ENCODE measurements around the gene EPM2A.
A peak's percentile ranks its signal among the peaks of the same experiment; 100 is the strongest.
"Not testable (repeated sequence)": the region's sequence is repeated elsewhere in the genome, so short reads cannot be mapped to it uniquely, and the experiment has no call there.

EPM2A gene

DNA sequence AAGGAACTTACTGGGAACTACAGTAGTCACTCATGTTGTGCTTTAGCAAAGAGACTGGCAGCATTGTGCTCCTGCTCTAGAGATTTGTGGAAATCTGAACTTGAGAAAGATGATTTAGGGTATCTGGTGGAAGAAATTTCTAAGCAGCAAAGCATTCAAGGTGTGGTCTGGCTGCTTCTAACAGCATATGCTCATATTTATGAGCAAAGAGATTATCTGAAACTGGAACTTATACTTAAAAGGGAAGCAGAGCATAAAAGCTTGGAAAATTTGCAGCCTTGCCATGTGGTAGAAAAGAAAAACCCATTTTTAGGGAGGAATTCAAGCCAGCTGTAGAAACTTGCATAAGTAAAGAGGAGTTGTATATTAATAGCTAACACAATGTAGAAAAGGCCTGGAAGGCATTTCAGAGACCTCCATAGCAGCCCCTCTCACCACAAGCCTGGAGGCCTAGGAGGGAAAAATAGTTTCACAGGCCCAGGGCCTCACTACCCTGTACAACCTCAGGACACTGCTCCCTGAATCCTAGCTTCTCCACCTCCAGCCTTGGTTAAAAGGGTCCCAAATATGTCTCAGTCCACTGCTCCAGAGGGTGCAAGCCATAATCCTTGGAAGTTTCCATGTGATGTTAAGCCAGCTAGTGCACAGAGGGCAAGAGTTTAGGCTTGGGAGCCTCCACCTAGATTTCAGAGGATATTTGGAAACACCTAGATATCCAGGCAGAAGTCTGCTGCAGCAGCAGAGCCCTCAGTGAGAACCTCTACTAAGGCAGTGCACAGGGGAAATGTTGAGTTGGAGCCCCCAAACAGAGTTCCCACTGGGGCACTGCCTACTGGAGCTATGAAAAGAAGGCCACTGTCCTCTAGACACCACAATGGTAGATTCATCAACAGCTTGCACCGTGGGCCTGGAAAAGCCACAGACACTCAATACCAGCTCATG lies 6.6 kb downstream of the EPM2A start:
- no peak for DNase-seq

DNA sequence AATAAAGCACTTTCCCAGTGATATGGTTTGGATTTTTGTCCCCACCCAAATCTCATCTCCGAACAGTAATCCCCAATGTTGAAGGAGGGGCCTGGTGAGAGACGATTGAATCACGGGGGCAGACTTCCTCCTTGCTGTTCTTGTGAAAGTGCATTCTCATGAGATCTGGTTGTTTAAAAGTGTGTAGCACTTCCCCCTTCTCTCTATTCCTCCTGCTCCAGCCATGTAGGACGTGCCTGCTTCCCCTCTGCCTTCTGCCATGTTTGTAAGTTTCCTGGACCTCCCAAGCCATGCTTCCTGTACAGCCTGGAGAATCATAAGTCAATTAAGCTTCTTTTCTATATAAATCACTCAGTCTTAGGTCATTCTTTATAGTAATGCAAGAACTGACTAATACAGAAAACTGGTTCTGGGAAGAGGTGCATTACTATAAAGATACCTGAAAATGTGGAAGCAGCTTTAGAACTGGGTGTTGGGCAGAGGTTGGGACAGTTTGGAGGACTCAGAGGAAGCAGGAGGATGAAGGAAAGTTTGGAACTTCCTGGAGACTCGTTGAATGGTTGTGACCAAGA lies 7.4 kb downstream of the EPM2A start:
- peak; percentile 16 for DNase-seq

DNA sequence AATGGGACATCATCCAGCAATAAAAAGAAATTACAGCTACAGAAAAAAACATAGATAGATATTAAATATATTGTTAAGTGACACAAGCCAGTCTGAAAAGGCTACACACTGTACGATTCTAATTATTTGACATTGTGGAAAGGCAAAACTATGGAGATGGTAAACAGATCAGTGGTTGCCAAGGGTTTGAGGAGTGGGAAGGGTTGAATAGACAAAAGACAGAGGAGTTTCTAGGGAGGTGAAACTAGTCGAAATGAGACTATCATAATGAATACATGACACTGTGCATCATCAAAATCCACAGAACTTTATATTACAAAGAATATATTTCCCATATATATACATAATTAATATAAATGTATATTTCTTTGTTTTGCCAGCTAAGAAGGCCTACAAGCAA lies 9.8 kb downstream of the EPM2A start:
- DNase-seq = no peak

DNA sequence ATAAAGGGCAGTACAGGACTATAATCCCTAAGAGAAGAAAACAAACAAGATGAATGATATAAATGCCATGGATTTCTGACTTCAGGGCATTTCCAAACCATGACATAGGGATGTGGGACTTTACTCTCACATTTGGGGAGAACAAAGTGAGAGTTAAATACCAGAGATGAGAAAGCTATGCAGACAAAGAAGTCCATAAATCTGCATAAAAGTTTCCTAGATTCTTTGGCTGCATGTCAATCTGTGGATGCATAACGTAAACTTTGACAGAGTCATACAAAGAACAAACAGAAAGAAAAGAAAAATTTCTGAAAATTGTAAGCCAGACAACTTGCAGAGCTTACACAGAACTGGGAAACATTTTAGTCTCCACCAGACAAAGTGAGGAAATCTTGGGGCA lies 11.7 kb downstream of the EPM2A start:
- no peak for DNase-seq

DNA sequence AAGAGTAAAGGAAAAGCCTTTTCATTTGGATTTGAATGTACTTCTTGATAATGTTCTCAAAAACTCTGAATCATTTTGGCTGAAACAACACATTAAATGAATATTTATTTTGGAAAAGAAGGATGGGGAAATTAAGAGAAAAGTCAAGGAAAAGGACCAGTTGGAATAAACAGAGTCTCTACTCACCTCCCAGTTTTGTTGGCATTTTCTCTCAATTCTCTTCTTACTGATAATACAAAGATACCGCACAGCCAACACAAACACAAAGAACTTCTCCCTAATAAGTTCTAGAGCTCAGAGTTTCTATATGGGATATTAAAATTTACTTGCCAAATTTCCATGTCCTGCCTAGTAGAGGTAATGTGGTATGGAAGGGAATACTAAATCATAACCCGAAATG lies 13.1 kb downstream of the EPM2A start:
- DNase-seq = no peak

DNA sequence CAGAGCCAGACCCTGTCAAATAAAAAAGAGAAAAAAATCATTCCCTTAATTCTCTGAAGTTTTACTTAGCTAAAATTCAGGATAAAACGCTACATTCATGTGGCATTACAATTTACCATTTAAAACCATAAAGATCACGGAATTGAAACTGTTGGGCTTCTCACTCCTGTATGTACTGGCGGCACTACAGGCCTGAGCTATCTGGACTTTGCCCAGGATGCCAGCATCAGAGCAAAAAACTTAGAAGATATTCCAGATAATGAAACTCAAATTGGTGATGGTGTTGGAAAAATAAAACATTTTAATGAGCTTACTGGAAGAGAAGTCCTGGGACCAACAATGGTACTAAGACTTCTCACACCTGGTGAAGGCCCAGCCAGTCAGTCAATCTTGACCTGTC lies 14.2 kb downstream of the EPM2A start:
- no peak for DNase-seq

DNA sequence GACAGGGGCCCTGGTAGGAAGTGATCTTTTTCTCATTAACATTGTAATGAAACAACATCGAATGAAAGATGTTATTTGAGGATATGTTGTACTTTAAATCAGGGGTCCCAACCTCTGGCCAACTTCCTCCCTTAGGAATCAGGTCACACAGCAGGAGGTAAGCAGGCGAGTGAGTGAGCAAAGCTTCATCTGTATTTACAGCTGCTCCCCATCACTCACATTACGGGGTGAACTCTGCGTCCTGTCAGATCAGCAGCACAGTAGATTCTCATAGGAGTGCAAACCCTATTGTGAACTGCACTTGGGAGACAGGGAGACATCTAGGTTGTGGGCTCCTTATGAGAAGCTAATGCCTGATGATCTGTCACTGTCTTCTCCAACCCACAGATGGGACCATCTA lies 19.9 kb downstream of the EPM2A start:
- no peak for DNase-seq

DNA sequence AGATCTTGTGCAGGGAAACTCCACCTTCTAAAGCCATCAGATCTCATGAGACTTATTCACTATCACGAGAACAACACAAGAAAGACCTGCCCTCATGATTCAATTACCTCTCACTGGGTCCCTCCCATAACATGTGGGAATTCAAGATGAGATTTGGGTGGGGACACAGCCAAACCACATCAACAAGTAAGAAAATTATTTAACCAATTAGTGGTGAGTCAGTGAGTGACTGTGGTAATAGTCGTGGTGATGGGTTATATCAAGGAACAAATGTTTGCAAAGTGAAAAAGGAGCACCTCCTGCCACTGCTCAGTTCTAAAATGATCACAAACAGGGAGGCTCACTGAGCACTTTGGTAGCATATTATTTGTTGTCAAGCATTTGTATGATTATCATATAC lies 20.6 kb downstream of the EPM2A start:
- DNase-seq = no peak

DNA sequence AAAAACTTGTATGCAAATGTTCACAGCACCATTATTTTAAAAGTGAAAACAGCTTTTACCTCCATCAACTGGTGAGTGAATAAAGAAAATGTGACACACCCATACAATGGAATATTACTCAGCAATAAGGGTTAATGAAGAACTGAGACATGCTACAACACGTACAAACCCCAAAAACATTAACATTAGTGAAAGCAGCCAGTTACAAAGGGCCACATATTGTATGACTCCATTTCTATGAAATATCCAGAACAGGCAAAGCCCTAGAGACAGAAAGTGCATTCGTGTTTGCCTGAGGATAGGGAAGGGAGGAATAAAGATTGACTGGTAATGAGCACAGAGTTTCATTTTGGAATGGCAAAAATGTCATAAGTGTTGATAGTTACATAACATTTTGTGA lies 21.5 kb downstream of the EPM2A start:
- DNase-seq = no peak

DNA sequence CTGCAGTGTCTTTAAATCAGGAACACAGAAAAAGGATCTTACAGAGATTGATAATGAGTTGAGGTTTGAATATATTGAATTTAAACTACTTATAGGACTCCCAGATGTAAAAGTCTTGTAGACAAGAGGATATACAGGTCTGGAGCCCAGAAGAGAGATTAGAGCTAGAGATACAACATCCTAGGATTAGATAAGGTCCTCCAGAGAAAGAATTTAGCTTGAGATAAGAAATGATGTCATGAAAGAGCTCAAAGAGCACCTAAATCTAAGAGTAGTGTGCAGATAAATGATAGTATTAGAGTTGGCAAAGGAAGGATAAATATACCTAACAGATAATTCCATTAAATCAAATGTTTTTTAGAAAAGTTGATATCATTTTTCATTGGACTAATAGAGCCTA lies 23.9 kb downstream of the EPM2A start:
- DNase-seq = no peak

DNA sequence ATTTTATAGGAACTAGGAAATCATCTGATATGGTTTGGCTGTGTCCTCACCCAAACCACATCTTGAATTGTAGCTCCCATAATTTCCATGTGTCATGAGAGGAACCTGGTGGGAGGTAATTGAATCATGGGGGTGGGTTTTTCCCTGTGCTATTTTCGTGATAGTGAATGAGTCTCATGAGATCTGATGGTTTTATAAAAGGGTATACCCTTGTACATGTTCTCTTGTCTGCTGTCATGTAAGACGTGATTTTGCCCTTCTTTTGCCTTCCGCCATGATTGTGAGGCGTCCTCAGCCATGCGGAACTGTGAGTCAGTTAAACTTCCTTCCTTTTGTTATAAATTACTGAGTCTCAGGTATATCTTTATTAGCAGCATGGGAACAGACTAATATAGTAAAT lies 27.9 kb downstream of the EPM2A start:
- DNase-seq = no peak

DNA sequence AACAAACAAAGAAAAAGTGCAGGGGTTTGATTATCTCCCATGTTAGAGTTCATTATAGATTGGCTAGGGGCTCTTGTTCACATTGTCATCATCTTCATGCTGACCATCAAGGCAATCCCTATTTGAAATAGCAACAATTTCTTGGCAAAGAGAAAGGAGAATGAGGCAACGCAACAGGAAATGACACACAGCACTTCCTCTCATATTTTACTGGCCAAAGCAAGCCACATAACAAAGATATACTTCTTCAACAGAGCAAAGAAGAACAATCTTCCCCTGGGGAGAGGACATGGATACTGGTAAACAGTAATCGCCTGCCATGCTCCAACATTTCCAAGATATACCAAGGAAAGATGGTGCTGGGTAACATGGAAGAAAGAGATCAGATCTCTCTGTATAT lies 29.8 kb downstream of the EPM2A start:
- peak; percentile 49 for DNase-seq

DNA sequence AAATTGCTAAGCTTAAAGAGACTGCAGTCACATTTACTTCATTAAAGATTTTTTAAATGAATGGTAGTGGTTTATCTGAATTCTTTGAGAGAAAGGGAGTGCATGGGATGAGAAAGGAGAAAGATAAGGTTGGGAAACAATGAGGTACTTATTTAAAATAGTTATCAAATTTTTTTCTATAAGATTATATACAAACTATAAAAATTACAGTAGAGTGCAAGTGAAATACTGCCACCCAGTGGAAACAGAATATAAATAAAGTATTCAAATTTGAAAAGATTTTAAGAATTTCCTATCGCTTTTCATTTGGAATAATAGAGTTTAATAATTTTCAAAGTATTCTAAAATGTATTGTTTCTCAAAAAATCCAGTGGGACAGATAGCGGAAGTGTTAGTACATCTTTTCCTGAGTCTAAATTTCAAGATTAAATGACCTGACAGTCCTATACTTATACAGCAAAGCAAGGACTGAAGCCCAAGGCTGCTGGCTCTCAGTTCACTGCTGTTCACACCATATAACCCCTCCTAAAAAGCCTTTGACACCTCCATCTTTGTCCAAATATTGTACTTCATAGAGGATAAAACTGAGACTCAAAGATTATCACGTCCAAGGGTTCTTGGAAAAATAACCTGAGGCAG lies 31.1 kb downstream of the EPM2A start:
- peak; percentile 59 for DNase-seq

DNA sequence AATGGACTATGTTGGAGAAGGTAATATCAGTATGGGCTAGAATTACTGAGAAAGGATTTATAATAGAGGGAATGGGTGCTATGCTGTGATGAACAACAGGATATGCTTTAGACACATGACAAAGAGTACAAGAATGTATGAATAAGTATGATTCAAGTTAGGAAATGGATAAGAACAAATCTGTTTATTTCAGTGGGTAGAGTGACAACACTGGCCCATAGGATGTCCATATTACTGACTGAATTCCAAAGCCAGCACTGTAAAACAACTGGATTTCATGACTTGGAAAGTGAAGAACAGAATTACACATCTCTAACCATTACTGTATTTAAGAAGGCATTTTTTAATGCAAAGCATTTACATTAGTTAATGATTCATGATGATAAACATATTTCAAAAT lies 35.9 kb downstream of the EPM2A start:
- DNase-seq = no peak

DNA sequence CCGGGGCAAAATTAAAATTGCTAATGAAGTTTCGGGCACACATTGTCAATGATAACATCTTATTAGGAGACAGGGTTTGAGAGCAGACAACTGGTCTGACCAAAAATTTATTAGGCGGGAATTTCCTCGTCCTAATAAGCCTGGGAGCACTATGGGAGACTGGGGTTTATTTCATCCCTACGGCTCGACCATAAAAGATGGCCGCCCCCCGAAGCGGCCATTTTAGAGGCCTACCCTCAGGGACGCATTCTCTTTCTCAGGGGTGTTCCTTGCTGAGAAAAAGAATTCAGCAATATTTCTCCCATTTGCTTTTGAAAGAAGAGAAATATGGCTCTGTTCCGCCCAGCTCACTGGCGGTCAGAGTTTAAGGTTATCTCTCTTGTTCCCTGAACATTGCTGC lies 37.9 kb downstream of the EPM2A start:
- not testable (repeated sequence) for DNase-seq

DNA sequence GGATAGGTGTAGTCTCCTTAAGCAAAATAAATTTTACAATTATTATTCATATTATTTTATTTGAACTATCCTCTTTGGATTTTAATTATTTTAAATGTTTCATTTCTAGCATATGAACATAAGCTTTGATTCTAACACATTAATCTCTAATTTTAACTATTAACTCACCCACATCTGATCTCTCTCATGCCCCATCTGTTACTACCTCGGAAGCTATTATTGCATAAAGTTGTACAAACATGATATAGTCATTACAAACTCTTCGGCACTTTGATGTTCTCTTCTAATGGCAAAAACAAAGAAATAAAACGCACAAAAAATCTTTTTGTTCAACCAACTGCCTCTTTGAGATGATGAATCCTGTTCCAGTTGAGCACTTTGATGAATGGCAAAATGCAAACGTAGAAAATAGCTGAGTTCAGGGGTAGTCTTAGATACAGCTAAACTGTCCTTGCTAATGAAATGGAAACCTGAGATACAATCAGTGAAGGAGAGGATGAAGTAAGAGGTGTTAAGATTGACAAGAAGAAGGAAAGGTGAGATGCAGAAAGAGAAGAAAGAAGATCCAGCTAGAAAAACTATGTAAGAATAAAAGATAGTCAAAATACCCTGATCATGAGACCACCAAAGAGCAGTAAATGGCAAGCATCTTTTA lies 41.1 kb downstream of the EPM2A start:
- no peak for DNase-seq

DNA sequence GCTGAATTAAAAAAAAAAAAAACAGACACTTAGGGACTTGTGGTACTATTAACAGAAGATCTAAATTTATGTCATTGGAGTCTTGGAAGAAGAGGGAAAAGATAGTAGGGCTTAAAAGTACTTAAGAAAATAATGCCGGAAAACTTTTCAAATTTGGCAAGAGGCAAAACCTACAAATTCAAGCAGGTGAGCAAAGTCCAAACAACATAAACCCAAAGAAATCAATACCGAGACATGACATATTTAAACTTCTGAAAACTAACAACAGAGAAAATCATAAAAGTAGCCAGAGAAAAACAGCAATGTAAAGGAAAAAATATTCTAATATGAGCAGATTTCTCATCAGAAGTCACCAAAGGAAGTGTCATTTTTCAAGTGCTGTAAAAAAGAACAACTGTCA lies 44.4 kb downstream of the EPM2A start:
- no peak for DNase-seq

DNA sequence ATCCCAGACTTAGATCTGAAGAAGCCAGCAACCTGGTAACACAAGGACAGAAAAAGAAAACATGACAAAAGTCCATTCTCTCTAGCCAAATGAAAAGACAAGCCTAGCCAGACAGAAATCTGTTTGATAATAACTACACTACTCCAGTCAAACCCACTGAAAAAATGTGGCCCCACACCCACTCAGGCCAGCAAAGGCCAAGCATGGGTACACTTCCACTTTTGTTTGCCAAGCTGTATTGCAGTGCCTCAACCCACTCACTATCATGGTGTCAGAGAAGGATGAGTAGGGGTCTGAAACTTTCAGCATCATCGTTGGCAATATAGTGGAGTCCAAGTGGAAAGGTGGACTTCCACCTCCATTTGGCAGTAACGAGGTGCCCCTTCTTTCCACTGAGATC lies 45.8 kb downstream of the EPM2A start:
- no peak for DNase-seq

DNA sequence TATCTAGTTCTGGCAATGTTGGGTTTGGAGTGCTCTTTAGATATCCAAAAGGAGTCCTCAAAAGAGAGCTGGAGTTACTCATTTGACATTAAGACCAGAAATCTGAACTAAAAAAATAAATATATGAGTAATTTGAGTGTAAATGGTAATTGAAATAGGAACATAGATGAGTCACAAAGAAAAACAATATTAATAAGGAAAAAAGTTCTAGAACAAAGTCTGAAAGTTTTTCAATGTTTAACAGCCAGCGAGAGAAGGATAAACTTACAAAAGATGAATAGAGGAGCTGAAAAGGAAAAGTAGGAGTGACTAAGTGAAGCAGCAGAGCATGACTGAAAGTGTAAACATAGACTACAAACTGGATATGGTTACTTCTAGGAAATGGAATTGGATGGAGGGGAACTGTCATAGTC lies 46.8 kb downstream of the EPM2A start:
- no peak for DNase-seq

DNA sequence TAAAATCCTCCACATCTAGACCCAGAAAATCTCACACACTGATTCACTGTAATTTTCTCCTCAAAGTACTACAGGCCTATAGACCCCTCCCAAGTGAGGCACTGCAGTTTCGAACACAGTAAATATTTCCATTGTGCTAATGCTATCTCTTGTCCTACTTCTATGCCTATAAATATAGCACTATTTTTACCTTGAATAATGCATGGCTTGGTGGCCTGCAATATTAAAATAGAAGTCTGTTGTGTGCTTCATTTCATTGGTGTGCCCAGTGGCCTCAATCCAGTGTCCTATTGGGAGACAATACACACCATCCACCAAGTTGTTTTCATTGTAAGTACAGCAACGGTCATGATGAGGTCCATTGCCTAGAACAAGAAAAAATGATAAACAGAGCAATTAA lies 49.4 kb downstream of the EPM2A start:
- no peak for DNase-seq

DNA sequence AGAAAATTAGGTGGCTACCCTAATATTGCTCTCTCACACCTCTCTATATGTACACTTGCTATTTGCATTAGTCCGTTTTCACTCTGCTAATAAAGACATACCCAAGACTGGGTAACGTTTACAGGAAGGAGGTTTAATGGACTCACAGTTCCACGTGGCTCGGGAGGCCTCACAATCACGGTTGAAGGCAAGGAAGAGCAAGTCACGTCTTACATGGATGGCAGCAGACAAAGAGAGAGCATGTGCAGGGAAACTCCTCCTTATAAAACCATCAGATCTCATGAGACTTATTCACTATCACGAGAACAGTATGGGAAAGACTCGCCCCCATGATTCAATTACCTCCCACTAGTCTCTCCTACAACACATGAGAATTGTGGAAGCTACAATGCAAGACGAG lies 53.4 kb downstream of the EPM2A start:
- DNase-seq = no peak

DNA sequence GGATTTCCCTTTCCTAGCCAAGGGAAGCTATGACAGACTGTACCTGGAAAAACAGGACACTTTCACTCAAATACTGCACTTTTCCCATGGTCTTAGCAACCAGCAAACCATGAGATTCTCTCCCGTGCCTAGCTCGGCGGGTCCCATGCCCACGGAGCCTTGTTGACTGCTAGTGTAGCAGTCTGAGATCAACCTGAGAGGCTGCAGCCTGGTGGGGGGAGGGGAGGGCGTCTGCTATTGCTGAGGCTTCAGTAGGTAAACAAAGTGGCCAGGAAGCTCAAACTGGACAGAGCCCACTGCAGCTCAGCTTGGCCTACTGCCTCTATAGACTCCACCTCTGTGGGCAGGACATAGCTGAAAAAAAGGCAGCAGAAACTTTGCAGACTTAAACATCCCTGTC lies 61.8 kb downstream of the EPM2A start:
- DNase-seq = no peak

DNA sequence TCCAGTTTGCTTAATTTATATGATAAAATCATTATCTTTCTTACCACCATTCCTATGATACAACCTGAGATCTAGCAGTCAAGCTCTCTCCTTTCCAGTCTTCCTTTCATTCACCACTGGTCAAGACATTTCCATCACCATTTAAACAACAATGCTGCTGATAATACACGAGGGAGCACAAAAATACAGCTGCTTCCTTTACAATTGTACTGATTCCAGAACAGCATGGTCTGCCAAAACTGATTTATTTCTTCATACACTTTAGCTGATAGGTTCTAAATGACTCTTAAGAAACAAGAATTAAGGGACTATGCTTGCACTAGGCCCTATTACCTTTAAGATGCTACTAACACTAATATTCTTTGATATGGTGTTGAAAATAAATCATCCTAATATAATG lies 65.0 kb downstream of the EPM2A start:
- no peak for DNase-seq

DNA sequence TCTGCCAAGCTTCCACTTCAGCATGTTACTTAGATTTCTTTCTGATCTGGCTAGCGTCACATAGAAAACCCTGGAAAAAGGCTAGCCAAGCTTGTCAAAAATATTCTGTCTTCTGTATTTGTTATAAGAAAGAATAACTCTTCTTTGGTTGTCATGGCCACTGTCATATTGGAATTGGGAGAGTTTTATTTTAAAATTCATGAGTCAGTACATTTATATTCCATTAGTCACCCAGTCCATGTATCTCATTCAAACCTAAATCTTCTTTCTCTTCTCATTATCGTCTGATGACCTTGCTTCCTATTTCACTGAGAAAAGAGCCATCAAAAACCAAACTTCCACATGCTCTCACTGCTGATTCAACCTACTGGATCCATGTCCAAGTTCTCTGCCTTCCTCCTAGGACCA lies 65.7 kb downstream of the EPM2A start:
- no peak for DNase-seq
